Hair follicular keratinocyte (primary cell): ENCODE results near the gene LCE1D. TPM values are rescaled to one million over a fixed set of nuclear protein-coding genes. Genes with fewer than 3 reads are reported as not detected.

Source experiments
- total RNA-seq: library from RNA; depleted of rRNA; stranded (reverse); fragments of >200 nt; gene quantifications from 2 replicates; pipeline ENCODE4 v1.2.3, GENCODE V29; 2015

LCE1D gene
- total RNA-seq, result not detected in 2 replicates

GRCh38 chr1:152796421-152796820, at the start of gene LCE1D:
TSS of gene LCE1D (plus strand) at chr1:152796721. CDS start at chr1:152797795, 1,074 bp downstream.

GRCh38 chr1:152757747-152758146, 38.8 kb upstream of the LCE1D start, which contains the start of gene KPRP:
TSS of gene KPRP (plus strand) at chr1:152758025. CDS start at chr1:152759589, 1,564 bp downstream.

DNA sequence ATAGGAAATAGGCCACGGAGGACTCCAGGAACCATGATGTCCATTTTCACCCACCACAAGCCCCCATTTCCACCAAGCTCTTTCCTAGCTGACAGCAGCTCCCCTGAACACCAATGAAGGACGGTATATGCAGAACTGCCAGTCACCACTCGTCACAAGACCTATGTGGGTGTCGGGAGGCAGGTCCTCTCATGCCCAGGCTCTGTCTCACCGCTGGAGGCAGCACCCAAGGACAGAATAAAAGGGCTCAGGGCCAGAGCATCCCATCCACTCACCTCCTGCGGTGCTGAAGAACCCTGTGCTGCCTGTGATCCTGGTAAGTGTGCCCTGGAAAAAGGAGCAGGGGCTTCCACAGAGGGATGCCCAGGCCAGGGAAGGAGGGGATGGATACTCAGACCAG, 21.6 kb upstream of the LCE1D start, which contains the start of gene LCE1F:
LCE1F (plus strand) TSS at position 266 of the 400 bp plus-strand sequence. CDS start 1,232 bp downstream, outside the sequence.

DNA sequence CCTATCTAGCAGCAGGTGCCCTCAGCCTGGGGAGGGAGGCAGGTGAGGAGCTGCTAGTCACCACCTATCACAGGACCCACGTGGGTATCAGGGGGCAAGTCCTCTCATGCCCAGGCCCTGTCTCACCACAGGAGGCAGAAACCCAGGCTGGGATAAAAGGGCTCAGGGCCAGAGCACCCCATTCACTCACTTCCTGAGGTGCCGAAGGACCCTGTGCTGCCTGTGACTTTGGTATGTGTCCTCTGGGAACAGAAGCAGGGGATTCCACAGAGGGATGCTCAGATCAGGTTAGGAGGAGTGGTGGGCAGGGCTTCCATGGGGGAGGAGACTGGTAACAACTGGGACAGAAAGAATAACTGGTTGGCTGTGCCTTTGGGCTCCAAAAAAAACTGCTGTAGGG, 10.4 kb upstream of the LCE1D start, which contains the start of gene LCE1E:
LCE1E (plus strand) TSS at position 181 of the 400 bp plus-strand sequence. CDS start 1,043 bp downstream, outside the sequence.

GRCh38 chr1:152806576-152806975, 10.1 kb downstream of the LCE1D start, which contains the start of gene LCE1C:
TSS of gene LCE1C (minus strand) at chr1:152806651. CDS start at chr1:152805478, 1,173 bp downstream.

DNA sequence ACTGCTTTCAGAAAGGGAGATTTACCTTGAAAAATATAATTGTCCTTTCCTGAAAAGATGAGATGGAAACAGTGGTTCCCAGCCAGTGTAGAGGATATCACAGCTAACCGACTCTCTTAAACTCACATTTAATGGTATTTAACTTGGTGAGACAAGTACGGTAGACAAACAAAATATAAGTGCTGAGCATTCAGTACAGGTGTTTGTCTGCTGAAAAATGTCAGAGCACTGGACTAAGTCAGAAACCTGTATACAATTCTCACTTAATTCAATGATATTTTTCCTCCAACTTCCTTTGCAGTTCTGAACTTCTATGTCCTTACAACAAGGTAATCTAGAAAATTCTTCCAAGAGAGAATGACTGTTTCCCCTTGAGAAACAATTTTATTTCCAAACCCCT, 15.2 kb downstream of the LCE1D start, which contains the start of gene LCE1B:
LCE1B (plus strand) TSS at position 301 of the 400 bp plus-strand sequence. CDS start 476 bp downstream, outside the sequence.

GRCh38 chr1:152827173-152827572, 30.7 kb downstream of the LCE1D start, which contains the start of gene LCE1A:
TSS of gene LCE1A (plus strand) at chr1:152827473. CDS start at chr1:152827473, 0 bp downstream.

DNA sequence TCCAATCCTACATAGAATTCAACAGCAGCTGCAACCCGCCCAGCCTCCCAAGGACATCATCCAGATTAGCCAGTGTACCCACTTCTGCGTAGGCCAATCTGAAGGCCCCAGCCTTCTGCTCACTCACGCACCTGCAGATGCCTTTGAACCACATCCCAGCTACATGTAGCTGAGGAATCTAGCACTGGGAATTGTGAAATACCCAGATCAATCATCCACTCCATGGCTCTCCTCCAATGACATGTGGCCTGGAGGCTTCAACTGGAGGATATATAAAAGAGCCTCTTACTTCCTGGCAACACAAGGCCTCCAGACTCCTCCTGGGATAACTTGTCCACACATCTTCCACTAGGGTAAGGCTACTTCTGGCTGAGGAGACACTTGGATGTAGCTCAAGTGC, 46.0 kb downstream of the LCE1D start, which contains the start of gene LCE6A:
LCE6A (plus strand) TSS at position 301 of the 400 bp plus-strand sequence. CDS start 665 bp downstream, outside the sequence.

Other genes starting within 250 kb of the LCE1D start
- 0.68 and 1.6 TPM in 2 replicates for gene LCE3E, start 229.9 kb upstream of the LCE1D start, total RNA-seq
- gene LCE3D, start 216.2 kb upstream of the LCE1D start, total RNA-seq, result 6.0 TPM in 1 of 2 replicates, not detected in the other
- not detected in 2 replicates for gene LCE3C, start 196.5 kb upstream of the LCE1D start, total RNA-seq
- gene LCE3B, start 182.9 kb upstream of the LCE1D start, total RNA-seq, result not detected in 2 replicates
- gene LCE3A, start 173.6 kb upstream of the LCE1D start, total RNA-seq, result not detected in 2 replicates
- not detected in 2 replicates for gene LCE2D, start 133.3 kb upstream of the LCE1D start, total RNA-seq
- gene LCE2C, start 121.4 kb upstream of the LCE1D start, total RNA-seq, result not detected in 2 replicates
- not detected in 2 replicates for gene LCE2B, start 110.6 kb upstream of the LCE1D start, total RNA-seq
- not detected in 2 replicates for gene LCE2A, start 98.4 kb upstream of the LCE1D start, total RNA-seq
- not detected in 2 replicates for gene LCE4A, start 88.6 kb upstream of the LCE1D start, total RNA-seq
- gene KPRP, start 38.7 kb upstream of the LCE1D start, total RNA-seq, result 0.04 TPM in 1 of 2 replicates, not detected in the other
- not detected in 2 replicates for gene LCE1F, start 21.6 kb upstream of the LCE1D start, total RNA-seq
- gene LCE1E, start 10.5 kb upstream of the LCE1D start, total RNA-seq, result 0.91 TPM in 1 of 2 replicates, not detected in the other
- 1.1 and 9.9 TPM in 2 replicates for gene LCE1C, start 9.9 kb downstream of the LCE1D start, total RNA-seq
- 0.11 TPM in 1 of 2 replicates, not detected in the other for gene LCE1B, start 15.2 kb downstream of the LCE1D start, total RNA-seq
- 2.9 TPM in 1 of 2 replicates, not detected in the other for gene LCE1A, start 30.8 kb downstream of the LCE1D start, total RNA-seq
- gene LCE6A, start 46.1 kb downstream of the LCE1D start, total RNA-seq, result not detected in 2 replicates
- not detected in 2 replicates for gene LCE7A, start 63.3 kb downstream of the LCE1D start, total RNA-seq
- not detected in 2 replicates for gene SMCP, start 81.6 kb downstream of the LCE1D start, total RNA-seq
- 5.2 and 10.2 TPM in 2 replicates for gene IVL, start 111.8 kb downstream of the LCE1D start, total RNA-seq
- 0.31 TPM in 1 of 2 replicates, not detected in the other for gene SPRR5, start 150.5 kb downstream of the LCE1D start, total RNA-seq
- not detected in 2 replicates for gene SPRR4, start 173.9 kb downstream of the LCE1D start, total RNA-seq
- not detected in 2 replicates for gene SPRR1A, start 187.4 kb downstream of the LCE1D start, total RNA-seq
- gene SPRR3, start 205.0 kb downstream of the LCE1D start, total RNA-seq, result 0.61 and 0.70 TPM in 2 replicates
- 31.1 and 43.3 TPM in 2 replicates for gene SPRR1B, start 234.5 kb downstream of the LCE1D start, total RNA-seq
- gene SPRR2D, start 244.4 kb downstream of the LCE1D start, total RNA-seq, result 1.1 and 1.2 TPM in 2 replicates